ENCODE measurements around the gene PREPL. TPM values are rescaled to one million over a fixed set of nuclear protein-coding genes. Genes with fewer than 3 reads are reported as not detected.
A peak's percentile ranks its signal among the peaks of the same experiment; 100 is the strongest.

The PREPL gene
- total and polyA plus RNA-seq, 2 of the 4 experiments (the other 2 are of a cell fraction) = 27.6 to 39.6 TPM

- Histone ChIP-seq H4K8ac (ENCODE audit: low read depth in 2 of 2, low read length in 2 of 2) (no peak overlapping the region), H4K91ac (ENCODE audit: insufficient read depth, low read depth, low read length) (no peak overlapping the region), H3K9ac (ENCODE audit: low read depth, low read length) (no peak overlapping the region), H3K4ac (ENCODE audit: low read depth, low read length) (no peak overlapping the region), H2BK20ac (ENCODE audit: low read depth, low read length) (no peak overlapping the region), H3K9me1 (ENCODE audit: insufficient read depth, low read length) (no peaks in the 10 kb centered on the region), H3K4me3 (ENCODE audit: insufficient read depth, low read depth, low read length) (no peak overlapping the region), H3K4me1 (ENCODE audit: control insufficient read depth, insufficient read depth, low read length) (peaks cover 2% of the 10 kb centered on the region), H3K9me3 (ENCODE audit: control insufficient read depth, insufficient read depth, low read length) (no peaks in the 10 kb centered on the region), H3K36me3 (ENCODE audit: control insufficient read depth, insufficient read depth, low read length) (no peaks in the 10 kb centered on the region), H2BK15ac (ENCODE audit: low read depth, low read length) (no peak overlapping the region), H3K27me3 (ENCODE audit: control insufficient read depth, insufficient read depth, low read length) (no peaks in the 10 kb centered on the region; the same call in none of the 2 replicates), H3K56ac (ENCODE audit: extremely low read depth, insufficient read depth, low read length) (no peak overlapping the region), H2AK9ac (replicated peaks; ENCODE audit: low read depth, low read length, poor library complexity) (no peak overlapping the region), H3K79me1 (ENCODE audit: low read depth in 1 of 2, low read length in 2 of 2) (no peaks in the 10 kb centered on the region), H4K5ac (ENCODE audit: low read depth, low read length) (no peak overlapping the region), H3K14ac (replicated peaks; ENCODE audit: low read depth, low read length) (no peak overlapping the region), H3K27ac (ENCODE audit: insufficient read depth, low read length) (no peak overlapping the region), H2BK5ac (ENCODE audit: low read depth, low read length, poor library complexity, severe bottlenecking) (no peak overlapping the region), H2AK5ac (ENCODE audit: low read depth, low read length) (no peak overlapping the region), H3K18ac (ENCODE audit: low read depth, low read length) (no peak overlapping the region), H2BK120ac (ENCODE audit: low read depth, low read length) (no peak overlapping the region), H4K20me1 (ENCODE audit: insufficient read depth, low read length) (no peaks in the 10 kb centered on the region), H2AFZ (replicated peaks; ENCODE audit: low read length, poor library complexity) (no peak overlapping the region), H3K23ac (ENCODE audit: low read depth, low read length) (no peak overlapping the region), H3K4me2 (ENCODE audit: low read depth, low read length) (no peak overlapping the region)
- in situ Hi-C loops (cut with MboI; ENCODE audit: low sequenced_read_pairs) = no loop called here
- intact Hi-C loops (cut with micrococcal nuclease) = no loop called here
- TF ChIP-seq FOS (IDR thresholded peaks at IDR 0.05; ENCODE audit: low read depth, low read length) = no peak
- TF ChIP-seq POLR2A (IDR thresholded peaks at IDR 0.05; ENCODE audit: low read depth, low read length) = no peak
- TF ChIP-seq MAZ (IDR thresholded peaks at IDR 0.05; ENCODE audit: borderline replicate concordance, low read depth, low read length) = no peak
- no peak for TF ChIP-seq NFE2L2 (IDR thresholded peaks at IDR 0.05; ENCODE audit: low read depth, low read length)
- no peak for TF ChIP-seq RAD21 (IDR thresholded peaks at IDR 0.05; ENCODE audit: low read length)
- TF ChIP-seq CHD1 (IDR thresholded peaks at IDR 0.05; ENCODE audit: low read depth, low read length) = no peak
- no peak for TF ChIP-seq SMC3 (IDR thresholded peaks at IDR 0.05; ENCODE audit: low read depth, low read length)
- no peak for TF ChIP-seq RFX5 (IDR thresholded peaks at IDR 0.05; ENCODE audit: low read depth, low read length)
- no peak for TF ChIP-seq BHLHE40 (IDR thresholded peaks at IDR 0.05; ENCODE audit: low read depth, low read length)
- no peak for TF ChIP-seq CTCF (conservative IDR thresholded peaks at IDR 0.05; ENCODE audit: low read depth, low read length)
- no peak for TF ChIP-seq MXI1 (IDR thresholded peaks at IDR 0.05; ENCODE audit: borderline replicate concordance, low read depth, low read length)
- no peak for TF ChIP-seq CEBPB (IDR thresholded peaks at IDR 0.05; ENCODE audit: low read depth, low read length)
- TF ChIP-seq ELK1 (IDR thresholded peaks at IDR 0.05; ENCODE audit: borderline replicate concordance, low read depth, low read length) = no peak
- TF ChIP-seq MAFK (IDR thresholded peaks at IDR 0.05; ENCODE audit: low read depth, low read length) = no peak
- TF ChIP-seq USF2 (IDR thresholded peaks at IDR 0.05; ENCODE audit: low read depth, low read length) = no peak
- WGBS, 2 experiments (ENCODE audit: extremely low coverage in 2 of 2, insufficient read length in 1 of 2) = 92% methylated on average over 2 of the region's 7 CpGs; no CpG with 5 or more reads in 1 of the 2 experiments
- BruUV-seq (replicated peaks) = no TSS peak
- ChIA-PET CTCF (interaction anchor here (0.8 to 1.5 kb wide), 3 partner anchors 10 to 25 kb away, joined by 3 to 6 read pairs (median 4); no protein-coding TSS in a partner anchor), POLR2A (ENCODE audit: unreplicated experiment) (no interaction called here)
- ATAC-seq (ENCODE audit: low read depth) (peak; percentile 72), DNase-seq (peak; percentile 41)
- dilution Hi-C loops (cut with HindIII; ENCODE audit: low sequenced_read_pairs, unreplicated experiment) = no loop called here
These were observed 93.3 kb downstream of the PREPL start for GRCh38 chr2:44267796-44268648.

All from IMR-90 (cell line).